GM12872 (cell line): ENCODE results near the gene ADGRG3.

Source experiments
- TF ChIP-seq, protein P1 (sequence below): IDR thresholded peaks from 3 replicates; pipeline ENCODE4 v1.5.1; 2011; ENCODE audit warnings: low read depth, mild to moderate bottlenecking, low read length, moderate library complexity; ENCODE audit not compliant: insufficient read depth

Gene ADGRG3

DNA sequence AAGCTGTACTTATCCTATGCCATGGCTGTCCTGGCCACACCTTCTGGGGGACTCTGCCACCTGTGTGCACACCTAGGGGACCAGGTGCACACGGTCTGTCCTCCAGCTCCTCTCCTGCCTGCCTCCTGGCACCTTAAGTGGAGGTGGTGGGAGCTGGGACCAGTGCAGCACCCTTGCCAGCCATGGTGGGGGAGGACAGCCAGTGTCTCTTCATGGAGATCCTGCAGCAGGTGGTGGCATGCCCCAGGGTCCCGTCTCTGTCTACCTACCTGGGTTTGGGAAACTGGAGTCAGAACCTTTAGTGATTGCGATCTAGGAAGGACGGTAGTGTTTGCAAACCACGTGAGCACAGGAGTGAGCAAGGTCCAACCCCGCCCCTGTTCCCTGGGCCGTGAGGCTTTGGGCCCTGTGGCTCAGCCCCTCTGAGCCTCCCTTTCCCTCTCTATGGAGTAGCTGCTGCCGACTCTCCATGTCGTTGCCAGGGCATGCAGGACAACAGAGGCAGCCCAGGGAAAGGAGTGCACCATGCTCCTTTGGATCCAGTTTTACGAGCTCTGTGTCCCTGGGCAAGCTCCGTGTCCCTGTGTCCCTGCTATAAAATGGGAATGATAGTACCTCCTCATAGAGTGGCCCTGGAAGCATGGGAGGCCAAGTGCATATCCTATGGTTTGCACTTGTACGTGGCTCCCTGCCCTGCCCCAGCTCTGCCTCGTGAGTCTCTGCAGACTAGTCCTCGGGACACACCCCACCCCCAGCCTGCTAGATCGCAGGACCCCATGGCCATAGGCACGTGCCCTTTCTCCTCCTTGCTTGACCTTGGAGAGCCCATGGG, 32.6 kb upstream of the ADGRG3 start:
- TF ChIP-seq, protein P1, sequence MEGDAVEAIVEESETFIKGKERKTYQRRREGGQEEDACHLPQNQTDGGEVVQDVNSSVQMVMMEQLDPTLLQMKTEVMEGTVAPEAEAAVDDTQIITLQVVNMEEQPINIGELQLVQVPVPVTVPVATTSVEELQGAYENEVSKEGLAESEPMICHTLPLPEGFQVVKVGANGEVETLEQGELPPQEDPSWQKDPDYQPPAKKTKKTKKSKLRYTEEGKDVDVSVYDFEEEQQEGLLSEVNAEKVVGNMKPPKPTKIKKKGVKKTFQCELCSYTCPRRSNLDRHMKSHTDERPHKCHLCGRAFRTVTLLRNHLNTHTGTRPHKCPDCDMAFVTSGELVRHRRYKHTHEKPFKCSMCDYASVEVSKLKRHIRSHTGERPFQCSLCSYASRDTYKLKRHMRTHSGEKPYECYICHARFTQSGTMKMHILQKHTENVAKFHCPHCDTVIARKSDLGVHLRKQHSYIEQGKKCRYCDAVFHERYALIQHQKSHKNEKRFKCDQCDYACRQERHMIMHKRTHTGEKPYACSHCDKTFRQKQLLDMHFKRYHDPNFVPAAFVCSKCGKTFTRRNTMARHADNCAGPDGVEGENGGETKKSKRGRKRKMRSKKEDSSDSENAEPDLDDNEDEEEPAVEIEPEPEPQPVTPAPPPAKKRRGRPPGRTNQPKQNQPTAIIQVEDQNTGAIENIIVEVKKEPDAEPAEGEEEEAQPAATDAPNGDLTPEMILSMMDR: no peak

DNA sequence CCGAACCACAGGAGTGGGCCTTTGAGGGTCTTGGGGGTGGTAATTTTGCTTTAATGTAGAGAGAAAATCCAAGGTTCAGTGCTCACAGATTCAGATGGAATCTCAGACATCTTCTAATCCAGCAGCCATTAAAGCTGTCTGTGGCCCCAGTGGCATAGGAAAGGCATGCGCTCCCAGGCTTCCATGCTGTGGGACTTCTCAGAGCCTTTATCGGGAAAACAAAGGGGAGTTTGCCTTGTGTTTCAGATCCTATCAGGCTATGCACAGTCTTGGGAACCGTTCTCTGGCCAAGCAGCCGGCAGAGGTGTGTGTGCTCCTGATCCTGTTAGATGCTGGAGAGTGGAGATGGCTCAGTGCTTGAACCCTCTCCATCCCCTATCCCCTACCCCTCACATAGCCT, 31.9 kb upstream of the ADGRG3 start:
- TF ChIP-seq, protein P1: no peak

DNA sequence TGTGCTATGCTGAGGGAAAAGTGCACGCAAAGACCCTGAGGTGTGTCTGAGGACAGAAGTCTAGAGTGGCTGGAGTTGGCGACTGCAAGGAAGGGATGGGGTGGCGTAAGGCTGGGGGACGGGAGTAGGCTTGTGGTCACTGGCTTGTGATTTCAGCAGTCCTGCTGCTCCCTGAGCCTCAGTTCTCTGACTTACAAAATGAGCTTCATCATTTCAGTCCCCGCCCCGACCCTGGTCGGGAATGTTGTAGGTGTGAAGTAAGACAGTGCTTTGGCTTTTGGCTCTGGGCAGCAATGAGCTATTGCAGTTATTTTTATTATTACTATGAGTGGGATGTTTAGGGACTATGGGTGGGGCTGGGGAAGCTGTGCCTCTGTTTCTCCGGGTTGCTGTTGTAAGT, 31.1 kb upstream of the ADGRG3 start:
- TF ChIP-seq, protein P1: no peak

DNA sequence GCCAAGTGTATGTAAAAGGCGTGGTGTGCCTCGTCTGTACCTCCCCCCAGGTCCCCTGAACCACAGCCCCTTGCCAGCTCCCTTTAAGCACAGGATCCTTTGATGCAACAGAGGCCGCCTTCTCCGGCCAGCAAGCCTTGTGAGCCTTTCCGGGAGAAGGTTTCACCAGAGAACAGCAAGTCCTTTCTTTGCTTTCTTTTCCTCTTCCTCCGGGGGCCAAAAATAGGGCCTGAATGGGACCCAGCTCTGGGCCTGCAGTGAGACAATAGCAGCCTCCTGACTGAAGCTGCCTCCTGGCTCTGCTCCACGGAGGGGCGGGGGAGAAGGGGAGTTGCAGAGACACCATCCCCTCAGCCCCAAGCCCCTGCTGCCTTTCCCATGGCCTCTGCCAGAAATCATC, 30.7 kb upstream of the ADGRG3 start:
- TF ChIP-seq, protein P1: no peak

DNA sequence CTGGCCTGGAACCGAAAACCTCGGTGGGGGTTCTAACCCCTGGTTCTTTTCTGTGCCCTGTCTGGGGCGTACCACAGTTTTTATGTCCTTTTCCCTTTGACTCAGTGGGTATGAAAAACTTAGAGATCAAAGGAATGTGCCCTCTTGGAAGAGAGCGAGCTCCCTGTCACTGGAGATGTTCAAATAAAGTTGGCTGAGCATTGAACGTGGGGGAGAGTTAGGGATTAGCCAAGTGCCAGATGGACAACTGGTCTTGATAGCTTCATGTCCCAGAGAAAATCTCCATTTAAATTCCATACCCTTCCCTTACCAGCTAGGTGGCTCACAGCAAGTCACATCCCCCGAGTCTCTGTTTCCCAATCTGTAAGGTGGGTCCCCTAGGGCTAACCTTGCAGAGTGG, 30.1 kb upstream of the ADGRG3 start:
- TF ChIP-seq, protein P1: no peak

DNA sequence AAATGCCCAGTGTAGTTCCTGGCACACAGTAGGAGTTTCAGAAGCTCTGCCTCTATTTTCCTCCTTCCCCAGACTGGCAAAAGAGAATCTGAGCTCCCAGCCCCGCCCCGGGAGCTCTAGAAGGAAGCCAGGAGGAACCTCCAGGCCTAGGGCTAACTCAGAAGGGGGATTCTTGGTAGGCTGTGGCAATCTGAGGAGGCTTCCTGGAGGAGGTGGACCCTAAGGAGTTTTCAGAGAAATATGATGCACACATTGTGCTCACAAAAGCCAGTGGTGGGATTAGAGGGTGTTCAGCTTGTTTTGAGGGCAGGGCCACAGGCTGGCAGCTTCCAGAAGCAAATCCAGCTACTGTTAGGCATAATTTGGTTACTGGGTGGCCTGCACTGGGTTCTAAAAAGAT, 29.7 kb upstream of the ADGRG3 start:
- TF ChIP-seq, protein P1: no peak

DNA sequence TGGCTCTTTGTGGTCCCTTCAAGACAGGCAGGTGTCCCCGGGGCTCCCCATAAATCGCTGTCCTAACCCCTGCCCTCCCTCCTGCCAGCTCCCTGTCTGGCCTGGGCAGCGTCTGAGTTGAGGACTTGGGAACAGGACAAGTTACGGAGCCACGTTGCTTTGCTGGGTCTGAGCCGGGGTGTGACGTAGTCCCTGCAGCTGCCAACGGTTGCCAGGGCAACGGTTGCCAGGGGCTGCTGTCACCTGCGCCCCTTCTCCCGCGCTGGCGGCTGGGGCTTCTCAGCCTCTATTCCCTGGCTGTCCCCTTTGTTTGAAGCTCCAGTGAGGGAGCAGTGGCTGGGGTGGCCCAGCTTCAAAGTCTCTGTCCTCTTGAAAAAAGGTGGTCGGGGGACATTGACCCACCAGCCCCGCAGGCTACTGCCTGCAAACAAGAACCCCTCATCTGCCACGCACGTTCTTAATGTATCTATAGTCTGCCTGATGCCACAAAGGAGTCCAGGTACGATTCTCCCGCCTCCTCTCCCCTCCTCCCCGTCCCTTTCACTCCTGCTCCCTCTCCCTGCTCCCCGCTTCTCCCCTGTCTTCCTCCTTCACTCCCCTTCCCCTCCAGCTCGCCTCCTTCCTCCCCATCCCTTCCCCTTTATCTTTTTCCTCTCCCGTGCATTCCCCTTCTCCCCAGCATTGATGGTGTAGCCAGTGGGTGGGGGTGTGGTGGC, 28.8 kb upstream of the ADGRG3 start:
- TF ChIP-seq, protein P1: no peak
